Inflammatory macrophage (primary cell): ENCODE data around the gene NALF2.
A peak's percentile ranks its signal among the peaks of the same experiment; 100 is the strongest.

Experiments used
- DNase-seq, 2 donors: peaks; one replicate each; pipeline ENCODE4 v3.0.0-alpha.2; 2020 to 2022

The NALF2 gene

DNA sequence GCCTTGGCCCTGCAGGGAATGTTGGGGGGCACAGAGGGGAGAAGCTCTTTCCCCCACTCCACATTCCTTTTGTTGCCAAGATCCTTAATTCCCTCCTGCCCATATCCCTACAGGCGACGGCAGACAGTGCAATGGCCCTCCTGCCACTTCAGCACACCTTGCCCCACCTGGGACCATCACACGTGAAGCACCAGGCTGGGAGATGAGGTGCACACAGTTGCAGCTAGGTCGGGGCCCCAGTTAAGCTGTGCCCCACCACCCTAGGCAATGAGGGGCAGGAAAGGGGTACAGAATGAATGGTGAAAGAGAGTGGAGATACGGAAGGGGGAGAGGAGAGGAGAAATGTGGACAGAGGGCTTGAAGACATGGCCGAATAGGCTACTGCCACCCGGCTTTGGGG, 26.2 kb downstream of the NALF2 start:
- no peak for DNase-seq

DNA sequence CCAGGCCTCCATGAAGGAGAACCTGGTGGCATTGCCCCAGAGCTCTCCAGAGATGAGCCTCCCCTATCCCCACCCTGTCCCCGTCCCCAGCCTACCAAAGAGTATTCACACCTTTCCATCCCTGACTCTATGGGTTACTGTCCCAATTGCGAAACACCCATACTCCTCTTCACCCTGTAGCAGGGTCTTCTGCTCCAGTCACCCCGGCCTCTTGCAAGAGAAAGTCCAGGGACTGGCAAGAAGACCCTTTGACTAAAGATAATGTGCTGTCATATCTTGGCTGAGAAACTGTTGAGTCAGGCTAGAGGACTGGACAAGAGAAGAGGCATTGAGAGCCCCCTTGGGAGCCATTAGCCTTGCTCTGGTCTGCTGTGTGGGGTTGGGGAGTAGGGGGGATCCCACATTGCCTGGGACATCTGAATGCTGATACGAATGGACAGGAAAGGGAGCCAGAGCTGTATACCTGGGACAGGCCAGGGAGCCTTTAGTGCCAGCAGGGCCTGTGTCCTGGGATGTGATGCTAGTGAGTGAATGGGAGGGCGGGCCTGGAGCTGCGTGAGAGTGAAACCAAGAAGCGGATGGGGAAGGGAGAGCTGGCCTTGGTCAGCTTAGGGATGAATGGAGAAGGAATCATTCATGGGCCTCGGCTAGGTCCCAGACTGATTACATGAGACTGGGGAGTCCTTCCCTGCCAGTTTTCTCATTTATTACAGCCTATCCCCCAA, 27.1 kb downstream of the NALF2 start:
- DNase-seq: no peak

DNA sequence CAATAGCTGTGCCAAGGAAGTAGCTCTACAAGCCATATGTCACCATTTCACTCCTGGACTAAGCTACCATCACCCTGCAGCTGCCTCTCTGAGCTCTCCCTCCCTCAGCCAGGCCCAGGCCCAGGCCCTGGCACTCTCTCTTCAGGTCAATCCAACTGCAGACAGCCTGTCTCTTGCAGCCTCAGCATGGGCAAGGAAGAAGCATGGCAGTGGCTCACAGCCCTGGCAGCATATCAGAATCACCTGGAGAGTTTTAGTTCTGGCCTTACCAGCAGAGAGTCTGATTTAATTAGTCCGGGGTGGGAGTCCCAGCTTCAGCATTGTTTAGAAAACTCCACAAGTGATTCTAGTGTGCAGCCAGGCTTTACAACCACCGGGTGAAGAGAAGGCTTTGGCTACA, 31.5 kb downstream of the NALF2 start:
- DNase-seq: no peak

DNA sequence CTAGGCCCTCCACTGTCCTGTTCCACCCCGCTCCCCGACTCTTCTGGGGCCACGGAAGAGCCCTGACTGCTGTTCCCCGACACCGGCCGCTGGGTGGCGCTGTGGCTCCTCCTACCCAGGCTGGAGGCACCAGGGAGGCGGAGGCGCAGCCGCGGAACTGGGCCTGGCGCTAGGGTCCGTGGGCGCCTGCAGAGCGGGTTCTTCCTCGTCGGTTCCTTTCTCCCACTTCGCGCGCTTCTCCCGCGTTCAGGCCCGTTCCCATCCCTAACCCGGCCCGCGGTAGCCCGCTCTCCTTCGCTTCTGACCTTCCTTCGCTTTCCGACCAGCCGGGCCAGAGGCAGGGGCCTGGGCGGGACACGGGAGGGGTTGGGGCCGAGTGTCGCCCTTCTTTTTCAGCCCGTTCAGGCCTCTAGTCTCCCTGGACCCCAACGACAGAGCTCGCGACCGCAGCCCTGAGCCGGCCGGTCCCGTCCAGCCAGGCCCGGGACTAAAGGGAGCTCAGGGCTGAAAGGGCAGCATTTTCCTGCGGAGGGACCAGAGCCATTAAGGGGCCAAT, 34.3 kb downstream of the NALF2 start:
- DNase-seq: peak; percentile 54 to 74

DNA sequence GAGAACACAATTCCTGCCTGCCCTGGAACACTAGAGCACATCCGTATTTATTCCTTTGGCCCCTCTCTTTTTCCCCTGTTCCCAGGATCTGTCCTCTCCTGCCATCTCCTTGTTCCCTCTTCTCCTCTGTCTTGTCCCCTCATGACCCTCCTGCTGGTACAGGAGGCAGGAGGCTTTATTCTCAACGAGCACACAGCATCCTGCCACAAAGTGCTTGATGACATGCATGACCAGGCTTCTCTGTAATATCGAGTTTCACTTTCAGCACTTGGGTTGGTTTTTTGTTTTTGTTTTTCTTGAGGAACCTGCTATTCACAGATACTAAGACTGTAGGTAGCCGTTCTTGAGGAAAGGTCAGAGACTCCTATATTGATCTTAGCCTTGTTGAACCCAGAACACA, 35.3 kb downstream of the NALF2 start:
- DNase-seq: no peak

DNA sequence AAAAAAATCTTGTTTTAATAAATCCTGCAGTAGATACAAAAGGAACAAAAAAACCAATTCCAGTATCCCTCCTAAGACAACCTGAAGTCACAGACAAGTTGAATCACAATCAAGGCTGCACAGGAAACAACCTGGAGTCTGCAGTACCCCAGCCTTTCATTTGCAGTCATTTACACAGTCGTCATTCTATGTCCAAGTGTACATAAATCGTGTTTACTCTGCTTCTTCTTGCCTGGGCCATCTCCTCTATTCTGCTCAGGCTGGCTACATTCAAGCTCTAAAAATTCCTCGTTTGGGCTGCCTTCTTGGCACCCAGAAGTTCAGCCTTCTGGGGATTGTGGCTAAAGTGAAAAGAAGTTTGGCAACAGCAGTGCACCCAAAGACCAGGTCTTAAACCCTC, 37.8 kb downstream of the NALF2 start:
- DNase-seq: no peak

DNA sequence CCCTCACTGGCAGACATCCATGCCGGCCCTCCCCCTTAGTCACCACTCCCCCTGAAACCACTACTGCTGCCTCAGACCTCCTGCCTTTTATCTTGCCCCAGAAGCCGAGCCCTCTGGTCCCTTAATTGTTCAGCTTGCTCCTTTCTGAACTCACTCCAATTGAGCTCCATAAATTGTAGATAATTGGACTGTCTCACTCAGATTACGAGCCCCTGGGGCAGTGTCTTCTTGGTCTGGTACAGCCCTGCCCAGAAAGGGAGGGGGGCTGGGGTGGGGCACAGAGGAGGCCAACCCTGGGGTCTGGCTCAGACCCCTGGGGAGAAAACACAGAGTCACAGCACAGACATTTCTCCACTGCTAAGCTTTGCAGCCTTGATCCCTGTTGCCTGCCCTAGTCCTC, 39.4 kb downstream of the NALF2 start:
- no peak for DNase-seq

DNA sequence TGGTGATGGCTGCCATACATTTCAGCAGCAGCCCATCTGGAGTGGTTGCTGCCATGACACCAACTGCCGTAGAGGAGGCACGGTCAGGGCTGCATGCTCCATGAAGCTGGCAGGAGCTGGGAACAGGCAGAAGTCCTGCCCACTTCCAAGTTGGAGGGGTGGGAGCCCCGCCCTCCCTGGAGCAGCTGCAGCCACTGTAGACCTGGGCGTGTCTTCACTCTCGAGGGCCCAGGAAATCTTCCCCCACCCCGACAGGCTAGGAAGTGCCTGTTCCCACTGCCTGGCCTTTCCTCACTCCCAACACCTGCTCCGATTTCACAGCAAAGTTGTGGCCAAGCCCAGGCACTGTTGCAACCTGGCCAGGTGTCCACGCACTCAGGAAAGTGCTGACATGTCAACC, 42.3 kb downstream of the NALF2 start:
- DNase-seq: no peak

DNA sequence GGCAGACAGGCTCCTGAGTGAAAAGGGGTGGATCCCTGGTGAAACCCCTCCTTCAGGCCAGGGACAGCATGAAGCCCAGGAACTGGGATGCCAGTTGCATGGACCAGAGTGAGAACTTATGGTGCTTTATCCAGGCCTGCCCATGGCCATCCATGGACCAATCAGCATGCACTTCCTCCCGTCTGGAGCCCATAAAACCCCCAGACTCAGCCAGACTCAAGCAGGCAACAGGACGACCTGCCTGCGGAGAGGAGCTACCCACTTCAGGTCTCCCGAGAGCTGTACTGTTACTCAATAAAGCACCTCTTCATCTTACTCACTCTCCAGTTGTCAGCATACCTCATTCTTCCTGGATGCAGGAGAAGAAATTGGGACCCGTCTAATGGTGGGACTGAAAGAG, 42.9 kb downstream of the NALF2 start:
- DNase-seq: no peak

DNA sequence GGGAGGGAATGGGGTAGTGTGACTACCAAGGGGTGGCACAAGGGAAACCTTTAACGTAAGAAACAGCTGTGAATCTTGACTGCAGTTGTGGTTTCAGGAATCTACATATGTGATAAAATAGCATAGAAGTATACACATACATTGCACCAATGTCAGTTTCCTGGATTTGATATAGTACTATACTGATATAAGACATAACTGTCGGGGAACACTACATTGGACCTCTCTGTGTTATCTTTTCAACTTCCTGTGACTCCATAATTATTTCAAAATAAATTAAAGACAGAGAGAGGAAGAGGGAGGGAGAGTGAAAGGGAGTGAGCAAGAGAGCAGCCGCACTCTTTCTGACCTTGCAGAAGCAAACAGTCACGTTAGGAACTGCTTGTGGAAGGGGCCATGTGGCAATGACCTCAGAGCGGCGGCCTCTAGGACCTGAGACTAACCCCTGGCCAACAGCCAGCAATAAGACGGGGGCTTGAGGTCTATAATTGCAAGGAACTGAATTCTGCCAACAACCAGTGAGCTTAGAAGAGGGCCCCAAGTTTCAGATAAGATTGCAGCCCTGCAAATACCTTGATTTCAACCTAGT, 47.4 kb downstream of the NALF2 start:
- no peak for DNase-seq

DNA sequence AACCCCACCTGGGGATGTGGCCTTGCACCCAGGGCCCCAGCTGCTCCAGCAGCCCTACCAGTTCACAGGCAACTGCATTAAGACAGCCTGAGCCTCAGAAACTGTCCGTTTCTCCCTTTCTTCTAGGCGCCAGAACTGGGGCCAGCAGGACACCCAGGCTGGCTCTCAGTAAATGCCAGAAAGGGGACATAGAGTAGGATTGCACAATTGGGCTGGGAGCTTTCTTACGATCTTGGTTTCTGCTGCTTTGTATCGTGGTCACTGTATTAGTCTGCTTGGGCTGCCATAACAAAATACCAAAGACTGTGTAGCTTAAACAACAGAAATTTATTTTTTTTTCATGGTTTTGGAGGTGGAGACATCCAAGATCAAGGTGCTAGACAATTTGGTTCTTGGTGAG, 48.4 kb downstream of the NALF2 start:
- DNase-seq: no peak
